HG02970 (cell line): ENCODE results near the gene SCN3A.

Source experiments
- ATAC-seq: cut with Tn5 transposase; IDR thresholded peaks from one replicate; pipeline ENCODE4 v1.9.1; 2021; ENCODE audit warnings: mild to moderate bottlenecking, moderate library complexity, moderate number of reproducible peaks; ENCODE audit not compliant: unreplicated experiment, low FRiP score

The SCN3A gene

GRCh38 chr2:165114346-165114939 lies 89.4 kb downstream of the SCN3A start:
- ATAC-seq, result no peak

GRCh38 chr2:165113414-165113813 lies 90.4 kb downstream of the SCN3A start:
- ATAC-seq, result no peak

DNA sequence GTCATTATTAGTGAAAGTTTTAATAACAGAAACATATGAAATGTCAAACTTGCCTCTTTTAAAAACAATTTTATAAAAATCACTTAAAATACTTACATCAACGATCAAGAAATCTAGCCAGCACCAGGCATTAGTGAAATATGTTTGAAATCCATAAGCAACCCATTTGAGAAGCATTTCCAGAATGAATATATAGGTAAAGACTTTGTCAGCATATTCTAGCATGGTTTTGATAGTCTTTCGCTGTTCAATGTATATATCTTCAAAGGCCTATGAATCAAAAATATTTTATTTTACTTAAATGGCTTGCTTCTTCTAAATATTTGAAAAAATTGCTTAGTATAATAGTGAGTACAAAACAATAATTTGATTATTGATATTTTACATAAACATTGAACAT lies 91.1 kb downstream of the SCN3A start:
- ATAC-seq, result no peak

- no peak for ATAC-seq
These were observed 91.7 kb downstream of the SCN3A start for GRCh38 chr2:165112133-165112573.

DNA sequence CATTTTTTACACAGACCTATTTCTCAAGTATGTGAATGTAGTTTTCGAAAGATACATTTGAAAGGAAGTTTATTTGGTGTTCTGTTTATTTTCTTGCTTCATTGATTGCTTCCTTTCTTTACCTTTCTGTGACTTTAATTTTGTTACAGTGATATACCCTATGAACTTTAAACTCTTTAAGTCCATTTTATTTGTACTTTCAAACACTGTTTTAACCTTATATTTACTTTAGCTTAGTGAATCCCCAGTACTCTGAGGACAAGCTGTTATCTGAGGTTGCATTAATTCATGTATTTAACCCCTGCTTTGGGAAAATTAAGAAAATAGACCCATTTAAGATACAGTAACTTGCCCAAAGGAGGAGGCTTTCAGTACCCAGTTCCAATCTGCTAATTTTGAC lies 93.5 kb downstream of the SCN3A start:
- no peak for ATAC-seq

GRCh38 chr2:165109915-165110314 lies 93.9 kb downstream of the SCN3A start:
- ATAC-seq, result no peak

DNA sequence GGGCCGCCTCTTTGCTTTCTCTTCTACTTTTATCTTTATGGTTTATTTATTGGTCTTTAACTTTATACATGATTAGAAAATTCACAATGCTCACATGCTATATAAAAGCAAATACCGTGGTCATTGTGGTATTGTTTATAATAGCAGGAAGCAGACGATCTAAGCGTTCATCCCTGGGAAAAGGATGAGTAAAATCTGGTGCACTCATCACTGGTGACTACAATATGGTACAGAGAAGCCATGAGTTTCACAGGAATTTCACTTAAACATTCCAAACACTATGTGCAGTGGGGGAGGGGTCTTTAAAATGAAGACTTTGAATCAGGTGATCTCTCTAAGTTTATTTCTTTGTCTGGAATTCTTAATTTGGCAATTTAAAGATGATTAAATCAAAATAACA lies 97.9 kb downstream of the SCN3A start:
- ATAC-seq, result no peak

GRCh38 chr2:165087933-165088901 lies 115.6 kb downstream of the SCN3A start:
- ATAC-seq, result no peak

- no peak for ATAC-seq
These were observed 117.5 kb downstream of the SCN3A start for GRCh38 chr2:165086337-165086736.

DNA sequence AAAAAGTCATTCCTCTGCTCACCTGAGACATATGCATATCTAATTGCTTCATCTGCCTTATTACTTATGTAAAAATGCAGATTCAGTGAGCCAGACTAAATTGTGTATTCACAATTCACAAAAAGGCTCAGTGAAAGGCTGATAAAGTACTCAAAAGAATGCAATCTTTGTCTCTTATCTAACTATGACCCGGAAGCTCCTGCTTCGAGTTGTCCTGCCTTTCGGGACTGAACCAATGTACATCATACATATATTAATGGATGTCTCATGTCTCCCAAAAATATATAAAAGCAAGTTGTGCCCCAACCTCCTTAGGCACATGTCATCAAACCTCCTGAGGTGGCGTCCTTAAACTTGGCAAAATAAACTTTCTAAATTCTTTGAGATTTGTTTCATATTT lies 120.5 kb downstream of the SCN3A start:
- ATAC-seq, result no peak

GRCh38 chr2:165082479-165082878 lies 121.4 kb downstream of the SCN3A start:
- ATAC-seq, result no peak

GRCh38 chr2:165081276-165081675 lies 122.6 kb downstream of the SCN3A start:
- no peak for ATAC-seq

GRCh38 chr2:165079432-165079831 lies 124.4 kb downstream of the SCN3A start:
- no peak for ATAC-seq

- no peak for ATAC-seq
These were observed 124.9 kb downstream of the SCN3A start for GRCh38 chr2:165078913-165079312.

DNA sequence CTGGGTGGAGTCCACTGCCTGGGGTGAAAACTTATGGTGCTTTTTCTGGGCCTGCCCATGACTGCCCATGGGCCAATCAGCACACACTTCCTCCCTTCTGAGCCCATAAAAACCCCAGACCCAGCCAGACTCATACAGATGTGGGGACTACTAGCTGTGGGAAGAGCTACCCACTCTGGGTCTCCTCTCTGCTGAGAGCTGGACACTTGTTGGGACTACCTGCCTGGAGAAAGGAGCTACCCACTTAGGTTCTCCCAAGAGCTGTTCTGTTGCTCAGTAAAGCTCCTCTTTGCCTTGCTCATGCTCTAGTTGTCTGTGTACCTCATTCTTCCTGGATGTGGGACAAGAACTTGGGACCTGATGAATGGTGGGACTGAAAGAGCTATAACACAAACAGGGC lies 129.0 kb downstream of the SCN3A start:
- no peak for ATAC-seq

DNA sequence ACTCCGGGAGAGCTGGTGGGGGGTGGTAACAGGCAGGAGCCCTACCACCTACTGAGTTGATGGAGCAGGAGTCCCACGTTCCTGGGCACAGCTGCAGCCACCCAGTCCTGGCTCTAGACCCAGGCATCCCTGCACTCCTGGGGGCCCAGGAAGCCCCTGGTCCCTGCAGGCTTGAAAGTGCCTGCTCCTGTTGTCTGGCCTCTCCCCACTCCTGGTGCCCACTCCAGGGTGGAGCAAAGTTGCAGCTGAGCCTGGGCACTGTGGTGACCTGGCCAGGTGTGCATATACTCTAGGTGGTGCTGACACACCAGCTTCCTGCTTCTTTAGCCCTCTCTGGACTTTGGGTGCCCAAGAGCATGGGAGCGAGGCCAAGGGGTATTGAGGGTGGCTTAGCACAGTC lies 129.5 kb downstream of the SCN3A start:
- no peak for ATAC-seq

- no peak for ATAC-seq
These were observed 133.8 kb downstream of the SCN3A start for GRCh38 chr2:165070076-165070475.

- no peak for ATAC-seq
These were observed 134.7 kb downstream of the SCN3A start for GRCh38 chr2:165069151-165069550.

DNA sequence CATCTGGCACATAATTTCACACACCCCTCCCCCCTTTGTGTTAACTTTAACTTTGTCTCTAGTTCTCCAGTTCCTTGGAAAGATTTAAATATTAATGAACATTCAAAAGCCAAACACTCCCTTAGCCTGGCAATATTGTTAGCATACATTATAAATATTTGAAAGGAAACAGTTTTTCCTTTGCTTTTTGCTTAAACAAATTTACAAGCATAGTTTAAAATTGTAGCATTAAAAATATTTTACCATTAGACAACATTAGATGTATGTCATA lies 135.4 kb downstream of the SCN3A start:
- ATAC-seq, result no peak

DNA sequence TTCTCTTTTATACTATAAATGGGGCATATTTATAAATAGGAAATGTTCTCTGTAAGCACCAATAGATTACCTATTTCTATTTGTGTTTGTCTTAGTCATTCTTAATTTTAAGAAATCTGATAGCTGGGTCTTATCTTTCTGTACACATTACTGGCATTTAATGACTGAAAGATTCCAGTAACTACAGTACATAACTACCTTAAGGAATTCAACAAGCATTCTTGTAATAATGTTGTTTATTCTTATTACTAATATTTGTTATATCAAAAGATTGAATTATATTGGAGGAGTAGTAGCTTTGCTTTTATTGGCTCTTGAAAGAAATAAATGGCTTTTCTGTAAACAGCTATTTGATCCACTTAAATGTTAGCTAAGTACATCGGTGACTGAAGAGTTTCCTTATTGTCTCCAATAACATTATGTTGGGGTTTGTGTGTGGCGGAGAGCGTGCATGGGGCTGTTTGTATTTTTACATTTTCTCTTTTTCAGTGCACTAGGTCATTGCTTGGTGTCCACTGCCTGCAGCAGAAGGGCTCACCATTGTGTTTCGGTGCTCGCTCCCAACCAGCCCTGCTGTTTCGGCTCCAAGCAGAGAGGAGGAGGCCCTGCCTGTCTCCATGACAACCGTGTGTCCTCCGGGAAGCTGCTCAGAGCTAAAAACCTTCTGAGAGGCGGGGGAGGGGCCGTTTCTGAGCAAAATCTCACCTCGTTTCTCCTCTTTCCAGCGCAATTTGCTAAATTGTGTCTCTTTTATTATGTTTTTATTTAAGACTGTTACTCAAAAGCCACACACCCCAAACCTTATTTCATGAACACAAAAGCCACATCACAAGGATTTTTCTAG lies 136.0 kb downstream of the SCN3A start:
- no peak for ATAC-seq

GRCh38 chr2:165064743-165065142 lies 139.1 kb downstream of the SCN3A start:
- no peak for ATAC-seq
